Panc1 (cell line): Measurements from ENCODE around the gene WDR90. TPM values are rescaled to one million over a fixed set of nuclear protein-coding genes. Genes with fewer than 3 reads are reported as not detected.
A peak's percentile ranks its signal among the peaks of the same experiment; 100 is the strongest.

Experiments
- ATAC-seq: fragments of 200-7000 bp; cut with Tn5 transposase; 2 replicates; pipeline ENCODE4 v1.9.1; 2020; ENCODE audit warnings: mild to moderate bottlenecking, moderate library complexity
- BruUV-seq: library from RNA; stranded (reverse); fragments of 400-500 nt; replicated peaks from 2 replicates; lab custom pipeline; 2021; lab: Mats Ljungman, UMichigan
- CTCF ChIA-PET: fragments of 300-600 bp; sonication (Branson Sonifier 250); formaldehyde crosslinking; loops from one replicate; lab custom pipeline; 2022; ENCODE audit warnings: antibody characterized with exemption; lab: Charles Lee
- POLR2A ChIA-PET: fragments of 300-600 bp; sonication (Branson Sonifier 250); formaldehyde crosslinking; loops from one replicate; lab custom pipeline; 2022; ENCODE audit warnings: antibody characterized with exemption; lab: Charles Lee
- DNase-seq: peaks from one replicate; pipeline ENCODE4 v3.0.0-alpha.2; 2010; ENCODE audit warnings: low read depth, low spot score
- H3K27ac ChIP-seq: 2 replicates; pipeline ENCODE4 v1.5.1; 2011; ENCODE audit warnings: mild to moderate bottlenecking, low read length, inconsistent platforms
- H3K27me3 ChIP-seq: fragments of 200-500 bp; sonication (Bioruptor generic); 2 replicates; pipeline ENCODE4 v1.6.0; 2014; ENCODE audit warnings: low read length, inconsistent platforms; ENCODE audit not compliant: control insufficient read depth, insufficient read depth
- H3K36me3 ChIP-seq: fragments of 200-500 bp; sonication (Bioruptor generic); 2 replicates; pipeline ENCODE4 v1.5.1; 2014; ENCODE audit warnings: inconsistent platforms, mild to moderate bottlenecking, low read length, moderate library complexity; ENCODE audit not compliant: control insufficient read depth, insufficient read depth
- H3K4me1 ChIP-seq: 2 replicates; pipeline ENCODE4 v1.5.1; 2011; ENCODE audit warnings: inconsistent platforms, mild to moderate bottlenecking, low read length, moderate library complexity; ENCODE audit not compliant: control insufficient read depth, insufficient read depth
- H3K4me3 ChIP-seq, 2 experiments: 2 replicates each; pipeline ENCODE4 v1.5.1; 2011 to 2012; ENCODE audit warnings: low read depth in 2 of 2, low read length in 2 of 2, mild to moderate bottlenecking in 2 of 2, inconsistent platforms in 1 of 2, moderate library complexity in 1 of 2
- H3K9me3 ChIP-seq: fragments of 200-500 bp; sonication (Bioruptor generic); 2 replicates; pipeline ENCODE4 v1.5.1; 2014; ENCODE audit warnings: low read depth, mild to moderate bottlenecking, inconsistent platforms, low read length, moderate library complexity; ENCODE audit not compliant: control insufficient read depth, insufficient read depth
- CTCF ChIP-seq: fragments of 450-650 bp; IDR thresholded peaks from 2 replicates; pipeline ENCODE4 v1.5.1; 2017; ENCODE audit warnings: mild to moderate bottlenecking
- POLR2AphosphoS5 ChIP-seq: IDR thresholded peaks from 2 replicates; pipeline ENCODE4 v1.6.1; 2012; ENCODE audit warnings: mild to moderate bottlenecking, low read depth, low read length, moderate library complexity
- REST ChIP-seq, 2 experiments: IDR thresholded peaks; 2 replicates each; pipeline ENCODE4 v1.6.1; 2011 to 2012; ENCODE audit warnings: low read depth in 2 of 2, control low read depth in 1 of 2, low read length in 1 of 2, mild to moderate bottlenecking in 1 of 2, moderate library complexity in 1 of 2; ENCODE audit not compliant: insufficient read depth in 1 of 2
- SIN3A ChIP-seq: IDR thresholded peaks from 2 replicates; pipeline ENCODE4 v1.6.1; 2012; ENCODE audit warnings: low read depth, mild to moderate bottlenecking, low read length, moderate library complexity, borderline replicate concordance; ENCODE audit not compliant: insufficient read depth
- TCF7L2 ChIP-seq: IDR thresholded peaks from 2 replicates; pipeline ENCODE4 v1.6.1; 2011; ENCODE audit warnings: mild to moderate bottlenecking, low read depth, low read length, inconsistent platforms
- in situ Hi-C: cut with HindIII; loops from 2 replicates; pipeline ENCODE4 v1.10.0; 2016; ENCODE audit warnings: low sequenced_read_pairs, low pct_unique_long_range_greater_than_20kb
- intact Hi-C: fragments of 100-400 bp; cut with micrococcal nuclease; formaldehyde crosslinking; loops from one replicate; pipeline ENCODE4 v1.10.0; 2022; ENCODE audit not compliant: unreplicated experiment
- total RNA-seq: library from RNA; stranded (reverse); gene quantifications from one replicate; pipeline ENCODE4 v1.2.1, GENCODE V29; 2021; ENCODE audit not compliant: unreplicated experiment

Gene WDR90
- total RNA-seq, 1 experiment from 2014 or later: 58.9 TPM

GRCh38 chr16:648071-648780 is 939 bp upstream of the WDR90 start:
- ATAC-seq (peak; percentile 7; the same call in 1 of the 2 replicates), DNase-seq (no peak)
- POLR2A ChIA-PET: interaction anchor here (0.6 kb wide), 1 partner anchor 244 kb away, joined by 3 read pairs; no protein-coding TSS in a partner anchor
- H3K9me3 ChIP-seq: no peaks in the 10 kb centered on the region
- no peaks in the 10 kb centered on the region for H3K27me3 ChIP-seq
- TF ChIP-seq POLR2AphosphoS5 (no peak), CTCF (peak; percentile 84; the same call in 1 of the 2 replicates)
- in situ Hi-C loops: no loop called here
- BruUV-seq: TSS peak; percentile 23
- CTCF ChIA-PET: no interaction called here
- H3K4me1 ChIP-seq: peaks cover 42% of the 10 kb centered on the region
- intact Hi-C loops: no loop called here
- H3K36me3 ChIP-seq: no peaks in the 10 kb centered on the region
- H3K27ac ChIP-seq: peak overlapping the region; percentile 78
- peak overlapping the region; percentile 56 for H3K4me3 ChIP-seq

DNA sequence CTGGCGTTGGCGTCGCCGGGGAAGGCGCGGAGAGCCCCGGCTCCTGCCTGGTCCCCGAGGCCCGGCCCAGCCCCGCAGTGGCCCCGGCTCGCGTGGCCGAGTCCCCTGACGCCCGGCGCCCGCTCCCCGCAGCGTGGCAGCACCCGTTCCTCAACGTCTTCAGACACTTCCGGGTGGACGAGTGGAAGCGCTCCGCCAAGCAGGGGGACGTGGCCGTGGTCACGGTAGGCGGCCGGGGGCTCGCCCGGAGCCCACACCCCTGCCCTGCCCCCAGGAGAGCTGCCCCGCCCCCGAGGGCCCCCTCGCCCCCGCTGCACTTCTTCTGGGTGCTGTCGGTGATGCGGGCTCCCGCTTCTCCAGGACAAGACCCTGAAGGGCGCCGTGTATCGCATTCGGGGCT is 466 bp downstream of the WDR90 start:
- in situ Hi-C loops (no loop called here), intact Hi-C loops (no loop called here)
- Histone ChIP-seq H3K27me3 (no peaks in the 10 kb centered on the region), H3K9me3 (no peaks in the 10 kb centered on the region), H3K27ac (peak overlapping the region; percentile 51), H3K36me3 (no peaks in the 10 kb centered on the region), H3K4me3 (peak overlapping the region; percentile 56), H3K4me1 (peaks cover 31% of the 10 kb centered on the region)
- POLR2A ChIA-PET: interaction anchor here (0.9 kb wide), 1 partner anchor 10 kb away, joined by 4 read pairs; no protein-coding TSS in a partner anchor
- ATAC-seq (no peak), DNase-seq (no peak)
- CTCF ChIA-PET: no interaction called here
- BruUV-seq: no TSS peak
- no peak for TF ChIP-seq SIN3A
- no peak for TF ChIP-seq CTCF
- no peak for TF ChIP-seq TCF7L2
- TF ChIP-seq REST (IDR thresholded peaks at IDR 0.05; ENCODE audit: insufficient read depth in 1 of 2, low read depth in 2 of 2, low read length in 1 of 2): no peak
- TF ChIP-seq POLR2AphosphoS5: no peak
